OCI-LY1 (cell line): ENCODE measurements around the gene KPNB1.

Experiments
- EZH2 ChIP-seq: fragments of 200-600 bp; sonication (generic), shearing (Covaris generic); IDR thresholded peaks from 2 replicates; pipeline ENCODE4 v1.8.0; 2017; ENCODE audit warnings: borderline replicate concordance, mixed run types, mild to moderate bottlenecking, antibody characterized with exemption, low read length, moderate library complexity, mixed read lengths
- TF ChIP-seq, protein P1 (sequence below): fragments of 200-600 bp; sonication (generic), shearing (Covaris generic); IDR thresholded peaks from 2 replicates; pipeline ENCODE4 v1.5.1; 2017; ENCODE audit warnings: mild to moderate bottlenecking, antibody characterized with exemption, low read length, moderate library complexity, mixed read lengths

DNA sequence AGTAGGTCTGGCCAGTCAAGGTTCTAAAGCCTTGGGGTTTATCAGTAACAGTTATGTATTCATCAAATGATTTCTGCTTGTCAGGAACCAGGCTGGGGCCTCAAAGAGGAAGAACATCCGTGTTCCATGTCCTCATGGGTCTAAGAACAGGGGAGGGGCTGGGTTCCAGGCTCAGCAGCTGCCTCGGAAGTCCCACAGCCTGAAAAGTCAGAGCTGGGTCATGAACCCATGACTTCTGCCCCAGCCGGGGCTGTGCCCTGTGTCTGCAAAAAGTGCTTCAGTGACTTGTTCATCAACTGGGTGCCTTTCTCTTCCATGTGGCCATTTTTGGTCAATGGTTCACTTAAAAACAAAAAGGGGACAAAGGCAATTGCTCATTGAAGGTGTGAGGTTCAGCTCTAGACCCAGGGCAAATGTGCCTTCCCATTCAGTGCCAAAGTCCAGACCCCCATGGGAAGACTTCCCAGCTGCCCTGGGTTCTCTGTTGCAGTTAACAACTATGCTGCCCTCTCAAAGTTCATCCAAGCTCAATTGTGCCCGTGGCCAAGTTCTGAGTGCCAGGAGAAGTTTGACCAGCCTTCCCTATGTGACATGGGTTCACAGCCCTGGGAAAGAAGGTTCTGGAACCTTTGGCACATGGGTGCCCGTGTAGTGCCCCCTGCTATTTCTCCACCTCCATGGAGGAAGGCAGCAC is 62.8 kb downstream of the KPNB1 start:
- TF ChIP-seq, protein P1, sequence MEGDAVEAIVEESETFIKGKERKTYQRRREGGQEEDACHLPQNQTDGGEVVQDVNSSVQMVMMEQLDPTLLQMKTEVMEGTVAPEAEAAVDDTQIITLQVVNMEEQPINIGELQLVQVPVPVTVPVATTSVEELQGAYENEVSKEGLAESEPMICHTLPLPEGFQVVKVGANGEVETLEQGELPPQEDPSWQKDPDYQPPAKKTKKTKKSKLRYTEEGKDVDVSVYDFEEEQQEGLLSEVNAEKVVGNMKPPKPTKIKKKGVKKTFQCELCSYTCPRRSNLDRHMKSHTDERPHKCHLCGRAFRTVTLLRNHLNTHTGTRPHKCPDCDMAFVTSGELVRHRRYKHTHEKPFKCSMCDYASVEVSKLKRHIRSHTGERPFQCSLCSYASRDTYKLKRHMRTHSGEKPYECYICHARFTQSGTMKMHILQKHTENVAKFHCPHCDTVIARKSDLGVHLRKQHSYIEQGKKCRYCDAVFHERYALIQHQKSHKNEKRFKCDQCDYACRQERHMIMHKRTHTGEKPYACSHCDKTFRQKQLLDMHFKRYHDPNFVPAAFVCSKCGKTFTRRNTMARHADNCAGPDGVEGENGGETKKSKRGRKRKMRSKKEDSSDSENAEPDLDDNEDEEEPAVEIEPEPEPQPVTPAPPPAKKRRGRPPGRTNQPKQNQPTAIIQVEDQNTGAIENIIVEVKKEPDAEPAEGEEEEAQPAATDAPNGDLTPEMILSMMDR = no peak
- TF ChIP-seq EZH2 = no peak
